ENCODE data around the gene ANKFN1.

- TF ChIP-seq CTCF (IDR thresholded peaks at IDR 0.05) = no peak
- no peak for TF ChIP-seq POLR2A (IDR thresholded peaks at IDR 0.05)
Measured at GRCh38 chr17:56110463-56111135, 42.7 kb upstream of the ANKFN1 start.
